B cell (primary cell): ENCODE results near the gene WDFY4. TPM values are rescaled to one million over a fixed set of nuclear protein-coding genes. Genes with fewer than 3 reads are reported as not detected.

Experiments used
- ATAC-seq: fragments of 200-7000 bp; cut with Tn5 transposase; one replicate; pipeline ENCODE4 v1.10.0; 2021; ENCODE audit warnings: low read depth, mild to moderate bottlenecking, moderate number of reproducible peaks, moderate library complexity
- CTCF ChIA-PET: fragments of 350-600 bp; sonication (Branson Sonifier 250); formaldehyde crosslinking; loops from one replicate; lab custom pipeline; 2021; ENCODE audit warnings: antibody characterized with exemption, inconsistent platforms; lab: Charles Lee
- POLR2A ChIA-PET: fragments of 350-600 bp; sonication (Branson Sonifier 250); formaldehyde crosslinking; loops from one replicate; lab custom pipeline; 2021; ENCODE audit warnings: antibody characterized with exemption; lab: Charles Lee
- DNase-seq: peaks from one replicate; pipeline ENCODE4 v3.0.0; 2013
- H2AFZ ChIP-seq: 2 replicates; pipeline ENCODE4 v1.6.1; 2012; ENCODE audit warnings: mild to moderate bottlenecking, low read depth, low read length; ENCODE audit not compliant: insufficient read depth, poor library complexity, severe bottlenecking
- H3K27ac ChIP-seq, 2 donors: 1 replicate in 1 of 2; 2 replicates in 1 of 2; pipeline ENCODE4 v1.5.1; 2012 to 2013; ENCODE audit warnings: low read length in 2 of 2, mild to moderate bottlenecking in 2 of 2, moderate library complexity in 1 of 2
- H3K27me3 ChIP-seq, 4 experiments: fragments of 200-600 bp in 1 of 4; sonication (generic) in 1 of 4; replicated peaks in 1 of 4; 1 replicate in 2 of 4; 2 replicates in 2 of 4; pipeline versions ENCODE4 v1.6.1 to v1.7.0; 2013 to 2016; ENCODE audit warnings: low read length in 3 of 4, mild to moderate bottlenecking in 2 of 4, mixed read lengths in 1 of 4, moderate library complexity in 1 of 4; ENCODE audit not compliant: insufficient read depth in 4 of 4, control insufficient read depth in 3 of 4; ENCODE audit errors: control extremely low read depth in 1 of 4
- H3K36me3 ChIP-seq, 2 experiments: replicated peaks in 1 of 2; 1 replicate in 1 of 2; 2 replicates in 1 of 2; pipeline versions ENCODE4 v1.6.1 to v1.7.1; 2013; ENCODE audit warnings: low read length in 1 of 2; ENCODE audit not compliant: insufficient read depth in 2 of 2, control insufficient read depth in 1 of 2; ENCODE audit errors: control extremely low read depth in 1 of 2, extremely low read depth in 1 of 2
- H3K4me1 ChIP-seq, 2 donors: fragments of 200-600 bp in 1 of 2; sonication (generic) in 1 of 2; 1 replicate in 1 of 2; 2 replicates in 1 of 2; pipeline versions ENCODE4 v1.5.1 to v1.6.1; 2013 to 2017; ENCODE audit warnings: low read length in 2 of 2; ENCODE audit not compliant: control insufficient read depth in 2 of 2, insufficient read depth in 2 of 2
- H3K4me2 ChIP-seq: replicated peaks from 2 replicates; pipeline ENCODE3; 2012; ENCODE audit warnings: mild to moderate bottlenecking, low read depth, low read length; ENCODE audit not compliant: poor library complexity, severe bottlenecking
- H3K4me3 ChIP-seq, 5 experiments: fragments of 200-600 bp in 1 of 5; sonication (generic) in 1 of 5; 1 replicate in 3 of 5; 2 replicates in 2 of 5; pipeline versions ENCODE4 v1.5.1 to v1.7.0; 2011 to 2016; ENCODE audit warnings: low read length in 4 of 5, mild to moderate bottlenecking in 4 of 5, low read depth in 2 of 5, control low read depth in 1 of 5, moderate library complexity in 1 of 5; ENCODE audit not compliant: insufficient read depth in 1 of 5; ENCODE audit errors: control extremely low read depth in 1 of 5, extremely low read depth in 1 of 5
- H3K79me2 ChIP-seq: fragments of 200-600 bp; sonication (generic); one replicate; pipeline ENCODE4 v1.6.0; 2016; ENCODE audit warnings: low read length; ENCODE audit not compliant: control insufficient read depth, insufficient read depth
- H3K9ac ChIP-seq: fragments of 200-600 bp; sonication (generic); 2 replicates; pipeline ENCODE4 v1.6.1; 2017; ENCODE audit warnings: mild to moderate bottlenecking, low read length, moderate library complexity
- H3K9me3 ChIP-seq, 3 donors: one replicate each; pipeline versions ENCODE4 v1.6.1 to v1.7.1; 2013; ENCODE audit warnings: low read length in 2 of 3; ENCODE audit not compliant: control insufficient read depth in 2 of 3, insufficient read depth in 1 of 3; ENCODE audit errors: control extremely low read depth in 1 of 3
- H4K20me1 ChIP-seq: 2 replicates; pipeline ENCODE4 v1.6.0; 2012; ENCODE audit warnings: mild to moderate bottlenecking, low read length; ENCODE audit not compliant: insufficient read depth, control insufficient read depth, poor library complexity, severe bottlenecking
- H3K27ac Mint-ChIP-seq: one replicate; pipeline ENCODE4 v1.8.0; 2021; ENCODE audit warnings: mixed read lengths
- H3K27me3 Mint-ChIP-seq: one replicate; pipeline ENCODE4 v1.8.0; 2021; ENCODE audit warnings: mixed read lengths
- H3K4me1 Mint-ChIP-seq: one replicate; pipeline ENCODE4 v1.8.0; 2021; ENCODE audit warnings: mixed read lengths
- H3K4me3 Mint-ChIP-seq: one replicate; pipeline ENCODE4 v1.8.0; 2021; ENCODE audit warnings: mixed read lengths
- H3K9me3 Mint-ChIP-seq: one replicate; pipeline ENCODE4 v1.8.0; 2022; ENCODE audit warnings: mixed read lengths; ENCODE audit not compliant: insufficient read depth
- CTCF ChIP-seq: fragments of 200-600 bp; IDR thresholded peaks from one replicate; pipeline ENCODE4 v1.8.0; 2022; ENCODE audit warnings: antibody characterized with exemption, mild to moderate bottlenecking
- EZH2 ChIP-seq: IDR thresholded peaks from 2 replicates; pipeline ENCODE4 v1.6.1; 2012; ENCODE audit warnings: borderline replicate concordance, low read depth, mild to moderate bottlenecking, moderate library complexity, low read length; ENCODE audit not compliant: insufficient read depth, poor library complexity, severe bottlenecking
- WGBS: methylation state at CpG from one replicate; pipeline ENCODE4 v1.1.5; 2013; ENCODE audit warnings: missing lambda C conversion rate; ENCODE audit not compliant: insufficient coverage; 5-methylcytosine and 5-hydroxymethylcytosine counted together
- intact Hi-C: fragments of 100-400 bp; cut with micrococcal nuclease; formaldehyde crosslinking; loops from one replicate; pipeline ENCODE4 v1.10.0; 2022
- polyA plus RNA-seq: library from polyadenylated mRNA; depleted of rRNA; stranded (reverse); fragments of >200 nt; gene quantifications from 2 replicates; pipeline ENCODE4 v1.2.3, GENCODE V29; 2012
- total RNA-seq, 2 donors: library from RNA; stranded (reverse); fragments of 120-200 nt in 1 of 2; gene quantifications; 1 replicate in 1 of 2; 2 replicates in 1 of 2; pipeline versions ENCODE4 v1.2.3 to v1.2.4, GENCODE V29; 2013 to 2022

Gene WDFY4
- total and polyA plus RNA-seq, 2 donors (not counting 1 experiment from before 2014, with no cell fraction given), result 262 to 560 TPM

GRCh38 chr10:48731654-48732053 is 47.0 kb downstream of the WDFY4 start:
- TF ChIP-seq EZH2 (no peak), CTCF (no peak)
- H3K27me3 Mint-ChIP-seq, result no peaks in the 10 kb centered on the region
- DNase-seq (no peak), ATAC-seq (no peak)
- H3K9me3 ChIP-seq, result no peaks in the 10 kb centered on the region
- no peak overlapping the region for H3K9ac ChIP-seq
- H3K4me3 ChIP-seq, result no peak overlapping the region
- H3K4me1 Mint-ChIP-seq, result no peaks in the 10 kb centered on the region
- intact Hi-C loops, result no loop called here
- H3K4me3 Mint-ChIP-seq, result no peak overlapping the region
- no peak overlapping the region for H3K4me2 ChIP-seq
- no peak overlapping the region for H2AFZ ChIP-seq
- H3K79me2 ChIP-seq, result peaks cover 77% of the 10 kb centered on the region
- WGBS, result 100% methylated on average over 2 of the region's 2 CpGs
- peaks cover 8 to 94% of the 10 kb centered on the region in 2 experiments for H3K36me3 ChIP-seq
- H3K9me3 Mint-ChIP-seq, result no peaks in the 10 kb centered on the region
- no peak overlapping the region for H3K27ac ChIP-seq
- ChIA-PET POLR2A (no interaction called here), CTCF (interaction anchor here (1.0 to 4.6 kb wide), 2 partner anchors 31 to 74 kb away, joined by 4 to 42 read pairs; no protein-coding TSS in a partner anchor)
- peaks cover 81% of the 10 kb centered on the region for H4K20me1 ChIP-seq
- H3K4me1 ChIP-seq, result no peaks in the 10 kb centered on the region
- no peak overlapping the region for H3K27ac Mint-ChIP-seq
- H3K27me3 ChIP-seq, result no peaks in the 10 kb centered on the region

- no peak overlapping the region for H3K9ac ChIP-seq
Measured at GRCh38 chr10:48733329-48733728, 48.7 kb downstream of the WDFY4 start.

More at GRCh38 chr10:48733329-48733728, 48.7 kb downstream of the WDFY4 start:
- 100% methylated on average over 1 of the region's 1 CpG for WGBS
- no peak overlapping the region for H3K4me2 ChIP-seq
- POLR2A ChIA-PET, result no interaction called here
- CTCF ChIA-PET, result interaction anchor here (0.5 to 4.6 kb wide), 5 partner anchors 10 to 76 kb away, joined by 3 to 42 read pairs (median 4); no protein-coding TSS in a partner anchor
- no peaks in the 10 kb centered on the region for H3K4me1 ChIP-seq
- H3K4me3 ChIP-seq, result no peak overlapping the region
- Mint-ChIP-seq H3K27ac (no peak overlapping the region), H3K4me1 (no peaks in the 10 kb centered on the region), H3K4me3 (no peak overlapping the region), H3K9me3 (no peaks in the 10 kb centered on the region), H3K27me3 (no peaks in the 10 kb centered on the region)
- H3K9me3 ChIP-seq, result no peaks in the 10 kb centered on the region
- ATAC-seq, result no peak
- H3K27ac ChIP-seq, result no peak overlapping the region
- H3K79me2 ChIP-seq, result peaks cover 76% of the 10 kb centered on the region
- intact Hi-C loops, result no loop called here
- H4K20me1 ChIP-seq, result peaks cover 75% of the 10 kb centered on the region
- H3K27me3 ChIP-seq, result no peaks in the 10 kb centered on the region
- peaks cover 5 to 94% of the 10 kb centered on the region in 2 experiments for H3K36me3 ChIP-seq
- no peak overlapping the region for H2AFZ ChIP-seq
- no peak for TF ChIP-seq EZH2
- no peak for TF ChIP-seq CTCF
- DNase-seq, result no peak
